GM12878 (cell line): ENCODE measurements around the gene LIPM. TPM values are rescaled to one million over a fixed set of nuclear protein-coding genes. Genes with fewer than 3 reads are reported as not detected.

ENCODE experiments used
- ATAC-seq: fragments of 200-7000 bp; cut with Tn5 transposase; 3 replicates; pipeline ENCODE4 v1.9.1; 2020; ENCODE audit warnings: mild to moderate bottlenecking, moderate library complexity
- BruUV-seq: library from RNA; stranded (reverse); fragments of 400-500 nt; replicated peaks from 2 replicates; lab custom pipeline; 2021; lab: Mats Ljungman, UMichigan
- CTCF ChIA-PET: fragments of 300-600 bp; sonication (Branson Sonifier 250); formaldehyde crosslinking; extraction: SDS; loops from one replicate; lab custom pipeline; 2021; ENCODE audit warnings: inconsistent platforms; lab: Yijun Ruan, JAX
- POLR2A ChIA-PET: fragments of 350-600 bp; formaldehyde crosslinking; extraction: SDS; loops from one replicate; lab custom pipeline; 2021; ENCODE audit warnings: inconsistent platforms; lab: Charles Lee
- RAD21 ChIA-PET: fragments of 300-600 bp; sonication (Branson Sonifier 250); formaldehyde crosslinking; loops from one replicate; lab custom pipeline; 2023; ENCODE audit warnings: antibody characterized with exemption; ENCODE audit not compliant: unreplicated experiment; lab: Charles Lee
- SMC1A ChIA-PET: fragments of 300-600 bp; sonication (Branson Sonifier 250); formaldehyde crosslinking; loops from one replicate; lab custom pipeline; 2023; ENCODE audit not compliant: unreplicated experiment, uncharacterized antibody; lab: Charles Lee
- DNase-seq: peaks from one replicate; pipeline ENCODE4 v3.0.0-alpha.2; 2011; ENCODE audit warnings: low read depth, low spot score
- FAIRE-seq: peaks from 3 replicates; lab custom pipeline; 2011; peaks lifted over from hg19 to GRCh38; lab: Jason Lieb, UNC
- H2AFZ ChIP-seq: 2 replicates; pipeline ENCODE4 v1.6.0; 2011; ENCODE audit warnings: low read depth, low read length, control low read depth; ENCODE audit not compliant: control insufficient read depth
- H3K27ac ChIP-seq: 2 replicates; pipeline ENCODE4 v1.5.1; 2011; ENCODE audit warnings: control low read depth; ENCODE audit not compliant: control insufficient read depth, insufficient read depth
- H3K27me3 ChIP-seq, 2 experiments: replicated peaks in 1 of 2; 2 replicates each; pipeline versions ENCODE4 v1.6.0 to v1.6.1; 2011; ENCODE audit warnings: low read length in 1 of 2; ENCODE audit not compliant: control insufficient read depth in 2 of 2, insufficient read depth in 2 of 2
- H3K36me3 ChIP-seq, 2 experiments: 2 replicates each; pipeline ENCODE4 v1.5.1; 2011; ENCODE audit warnings: low read length in 1 of 2; ENCODE audit not compliant: control insufficient read depth in 2 of 2, insufficient read depth in 2 of 2
- H3K4me1 ChIP-seq: 2 replicates; pipeline ENCODE4 v1.6.1; 2011; ENCODE audit warnings: mild to moderate bottlenecking, low read length, moderate library complexity, mixed read lengths; ENCODE audit not compliant: control insufficient read depth, insufficient read depth
- H3K4me2 ChIP-seq: 2 replicates; pipeline ENCODE4 v1.6.0; 2011; ENCODE audit warnings: control low read depth; ENCODE audit not compliant: control insufficient read depth, insufficient read depth
- H3K4me3 ChIP-seq: fragments of 200-600 bp; sonication (generic); 2 replicates; pipeline ENCODE4 v1.5.1; 2016
- H3K79me2 ChIP-seq: 2 replicates; pipeline ENCODE4 v1.6.0; 2011; ENCODE audit warnings: low read length; ENCODE audit not compliant: control insufficient read depth, insufficient read depth
- H3K9ac ChIP-seq: 2 replicates; pipeline ENCODE4 v1.8.0; 2011; ENCODE audit warnings: low read length, control low read depth, mixed read lengths; ENCODE audit not compliant: control insufficient read depth, insufficient read depth
- H3K9me3 ChIP-seq: replicated peaks from 3 replicates; pipeline ENCODE4 v1.5.1; 2011; ENCODE audit warnings: mild to moderate bottlenecking, low read length; ENCODE audit not compliant: control insufficient read depth, insufficient read depth
- H4K20me1 ChIP-seq: 2 replicates; pipeline ENCODE4 v1.6.0; 2011; ENCODE audit not compliant: control insufficient read depth, insufficient read depth
- ATF7 ChIP-seq: fragments of 450-650 bp; IDR thresholded peaks from 2 replicates; pipeline ENCODE4 v1.6.1; 2016; ENCODE audit warnings: low read depth, mild to moderate bottlenecking
- PRDM15 ChIP-seq: fragments of 450-650 bp; formaldehyde crosslinking; IDR thresholded peaks from 2 replicates; pipeline ENCODE4 v1.4.0; 2020; ENCODE audit warnings: mild to moderate bottlenecking, moderate library complexity
- STAT1 ChIP-seq: fragments of 450-650 bp; conservative IDR thresholded peaks from 2 replicates; pipeline ENCODE4 v1.6.1; 2014; ENCODE audit warnings: antibody characterized with exemption, mild to moderate bottlenecking
- SUZ12 ChIP-seq: fragments of 200-600 bp; sonication (generic); IDR thresholded peaks from one replicate; pipeline ENCODE4 v1.6.1; 2018; ENCODE audit warnings: antibody characterized with exemption, mild to moderate bottlenecking; ENCODE audit not compliant: unreplicated experiment
- ZBED1 ChIP-seq: IDR thresholded peaks from 2 replicates; pipeline ENCODE4 v1.6.1; 2016; ENCODE audit warnings: borderline replicate concordance
- ZNF274 ChIP-seq: IDR thresholded peaks from one replicate; pipeline ENCODE4 v1.8.0; 2011; ENCODE audit not compliant: insufficient read length, insufficient read depth
- WGBS: methylation state at CpG from one replicate; pipeline ENCODE4 v1.1.6; 2016; ENCODE audit warnings: low lambda C conversion rate; ENCODE audit not compliant: insufficient replicate concordance, insufficient coverage; ENCODE audit errors: missing lambda C conversion rate; 5-methylcytosine and 5-hydroxymethylcytosine counted together
- in situ Hi-C: fragments of 300-500 bp; cut with MboI; formaldehyde crosslinking; loops from 9 replicates; pipeline ENCODE4 v1.14.3; 2018; ENCODE audit warnings: mixed read lengths
- intact Hi-C: fragments of 100-400 bp; cut with micrococcal nuclease; formaldehyde crosslinking; loops from one replicate; pipeline ENCODE4 v1.14.2; 2022; ENCODE audit not compliant: unreplicated experiment
- polyA plus RNA-seq, 11 experiments: library from polyadenylated mRNA; depleted of rRNA in 4 of 11; unstranded in 6 of 11; stranded (reverse) in 5 of 11; fragments of >200 nt; fragmentation: Nextera tagmentation in 4 of 11; fragmentation: Illumina TruSeq in 1 of 11; extraction: Ambion mirVana in 4 of 11; extraction: Trizol in 1 of 11; gene quantifications; 1 replicate in 1 of 11; 2 replicates in 10 of 11; pipeline versions ENCODE4 v1.2.1 to v1.2.3, GENCODE V29; 2011 to 2016; ENCODE audit warnings: inconsistent platforms in 2 of 11, missing spikeins in 2 of 11, low read depth in 1 of 11
- total RNA-seq, 4 experiments: library from RNA; depleted of rRNA in 3 of 4; stranded (reverse); fragments of >200 nt in 3 of 4; fragmentation: Illumina TruSeq in 1 of 4; extraction: Trizol in 1 of 4; gene quantifications; 2 replicates each; pipeline versions ENCODE4 v1.2.1 to v1.2.3, GENCODE V29; 2013 to 2021

The LIPM gene
- total and polyA plus RNA-seq, 10 of the 15 experiments (the other 5 are each of a cell fraction or from before 2014, with no cell fraction given): not detected

GRCh38 chr10:88850712-88851111 is 48.2 kb downstream of the LIPM start:
- H3K79me2 ChIP-seq: no peaks in the 10 kb centered on the region
- peaks cover 4% of the 10 kb centered on the region; the same call in 1 of the 2 replicates for H3K4me1 ChIP-seq
- RAD21 ChIA-PET: interaction anchor here (1.4 to 1.6 kb wide), 2 partner anchors 14 to 80 kb away, joined by 4 to 6 read pairs; no protein-coding TSS in a partner anchor
- H4K20me1 ChIP-seq: no peaks in the 10 kb centered on the region
- no peaks in the 10 kb centered on the region for H3K27me3 ChIP-seq
- no peak overlapping the region for H3K4me3 ChIP-seq
- H3K27ac ChIP-seq: no peak overlapping the region
- no peak overlapping the region for H3K4me2 ChIP-seq
- POLR2A ChIA-PET: no interaction called here
- WGBS: 55% methylated on average over 1 of the region's 1 CpG
- no peak for TF ChIP-seq SUZ12
- TF ChIP-seq PRDM15 (CRISPR knock-in tag): no peak
- no peak for TF ChIP-seq ZNF274
- no peak for TF ChIP-seq STAT1
- TF ChIP-seq ZBED1: no peak
- 0 out of 2 replicates have a peak, but pooled peaks have one; percentile 22 for TF ChIP-seq ATF7
- TF ChIP-seq, all 136 proteins: peak for 1
- in situ Hi-C loops (no loop called here), intact Hi-C loops (no loop called here)
- BruUV-seq: no TSS peak
- ChIA-PET CTCF (interaction anchor here (0.6 to 3.6 kb wide), 4 partner anchors 16 to 136 kb away, joined by 3 to 30 read pairs (median 6); no protein-coding TSS in a partner anchor), SMC1A (interaction anchor here (1.0 to 3.8 kb wide), 4 partner anchors 11 to 29 kb away, joined by 3 to 24 read pairs (median 4); no protein-coding TSS in a partner anchor)
- H3K9me3 ChIP-seq: no peaks in the 10 kb centered on the region
- H3K36me3 ChIP-seq: no peaks in the 10 kb centered on the region
- no peak overlapping the region for H2AFZ ChIP-seq
- FAIRE-seq (no peak), ATAC-seq (no peak), DNase-seq (no peak)
- H3K9ac ChIP-seq: no peak overlapping the region
